ENCODE data around the gene CAST. TPM values are rescaled to one million over a fixed set of nuclear protein-coding genes. Genes with fewer than 3 reads are reported as not detected.
A peak's percentile ranks its signal among the peaks of the same experiment; 100 is the strongest.

CAST gene
- total RNA-seq, 1 experiment from 2014 or later = 395 TPM

DNA sequence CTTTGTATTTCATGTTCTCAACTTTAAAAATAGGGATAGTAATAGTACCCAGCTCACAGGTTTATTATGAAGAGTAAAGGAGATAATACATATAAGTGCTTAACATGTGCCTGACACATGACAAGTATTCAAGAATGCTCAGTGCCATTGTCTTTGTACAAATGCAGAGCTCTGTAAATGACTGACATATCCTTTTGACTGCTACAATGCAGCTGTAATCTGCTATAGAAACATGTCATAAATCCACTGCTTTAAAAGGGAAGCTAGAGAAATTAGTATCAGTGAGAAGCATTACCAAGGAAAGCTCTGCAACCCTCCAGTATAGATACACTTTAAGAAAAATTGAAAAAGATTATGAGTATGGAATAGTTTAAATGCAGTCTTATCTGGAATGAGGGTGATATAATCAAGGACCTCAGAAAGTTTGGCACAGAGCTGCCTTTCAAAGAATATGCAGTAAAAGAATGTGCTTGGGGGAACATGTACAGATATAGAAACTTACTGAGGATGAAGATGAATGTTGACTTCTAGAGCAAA lies 127.7 kb downstream of the CAST start:
- Mint-ChIP-seq H3K9me3 (ENCODE audit: low read depth, unreplicated experiment) (no peaks in the 10 kb centered on the region), H3K27me3 (ENCODE audit: unreplicated experiment) (no peaks in the 10 kb centered on the region), H3K4me1 (ENCODE audit: low read depth, unreplicated experiment) (peaks cover 9% of the 10 kb centered on the region), H3K27ac (ENCODE audit: unreplicated experiment) (no peak overlapping the region), H3K4me3 (ENCODE audit: low read depth, unreplicated experiment) (no peak overlapping the region), H3K36me3 (ENCODE audit: insufficient read depth, unreplicated experiment) (peaks cover 56% of the 10 kb centered on the region)
- CTCF ChIA-PET = interaction anchor here (0.7 kb wide), 1 partner anchor 188 kb away, joined by 3 read pairs; no protein-coding TSS in a partner anchor
- intact Hi-C loops (cut with micrococcal nuclease; ENCODE audit: unreplicated experiment) = no loop called here
- no peak for TF ChIP-seq CTCF (IDR thresholded peaks at IDR 0.05; ENCODE audit: unreplicated experiment)
- no peak for DNase-seq
- no TSS peak for BruUV-seq (replicated peaks)

DNA sequence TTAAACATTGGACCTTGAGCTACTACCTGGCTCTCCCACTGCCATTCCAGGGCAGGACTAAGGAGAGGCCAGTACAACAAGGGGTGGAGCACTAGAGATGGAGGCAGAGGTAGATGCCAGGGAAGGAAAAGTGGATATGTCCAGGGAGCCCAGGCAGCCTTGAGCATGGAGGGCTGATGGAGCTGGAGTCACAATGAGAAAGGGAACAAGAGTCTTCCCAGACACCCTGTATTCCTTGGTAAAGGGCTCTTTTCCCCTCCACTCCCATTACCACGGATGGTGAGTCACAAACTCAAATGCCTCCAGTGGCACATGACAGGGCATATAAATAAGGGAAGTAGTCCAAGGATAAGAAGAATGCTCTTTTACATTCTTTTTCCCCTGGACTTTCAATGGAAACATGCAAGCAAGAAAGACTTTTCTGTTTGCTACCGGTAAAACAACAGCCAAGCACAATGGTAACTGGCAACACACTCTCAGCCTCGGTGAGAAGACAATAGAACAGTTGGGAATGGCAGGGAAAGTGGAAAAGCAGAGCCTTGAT lies 128.9 kb downstream of the CAST start:
- Mint-ChIP-seq H3K4me1 (ENCODE audit: low read depth, unreplicated experiment) (peaks cover 9% of the 10 kb centered on the region), H3K27me3 (ENCODE audit: unreplicated experiment) (no peaks in the 10 kb centered on the region), H3K9me3 (ENCODE audit: low read depth, unreplicated experiment) (peaks cover 2% of the 10 kb centered on the region), H3K4me3 (ENCODE audit: low read depth, unreplicated experiment) (no peak overlapping the region), H3K36me3 (ENCODE audit: insufficient read depth, unreplicated experiment) (peaks cover 51% of the 10 kb centered on the region), H3K27ac (ENCODE audit: unreplicated experiment) (peak overlapping the region; percentile 42)
- DNase-seq = no peak
- CTCF ChIA-PET = no interaction called here
- BruUV-seq (replicated peaks) = no TSS peak
- intact Hi-C loops (cut with micrococcal nuclease; ENCODE audit: unreplicated experiment) = no loop called here
- TF ChIP-seq CTCF (IDR thresholded peaks at IDR 0.05; ENCODE audit: unreplicated experiment) = no peak

- no peak for DNase-seq
- H3K36me3 Mint-ChIP-seq (ENCODE audit: insufficient read depth, unreplicated experiment) = peaks cover 66% of the 10 kb centered on the region
These were observed 132.6 kb downstream of the CAST start for GRCh38 chr5:96794757-96795156.

GRCh38 chr5:96795626-96796025 lies 133.4 kb downstream of the CAST start:
- intact Hi-C loops (cut with micrococcal nuclease; ENCODE audit: unreplicated experiment) = no loop called here
- no peak for TF ChIP-seq CTCF (IDR thresholded peaks at IDR 0.05; ENCODE audit: unreplicated experiment)
- Mint-ChIP-seq H3K9me3 (ENCODE audit: low read depth, unreplicated experiment) (peaks cover 2% of the 10 kb centered on the region), H3K27ac (ENCODE audit: unreplicated experiment) (no peak overlapping the region), H3K4me1 (ENCODE audit: low read depth, unreplicated experiment) (peaks cover 9% of the 10 kb centered on the region), H3K27me3 (ENCODE audit: unreplicated experiment) (no peaks in the 10 kb centered on the region), H3K36me3 (ENCODE audit: insufficient read depth, unreplicated experiment) (peaks cover 63% of the 10 kb centered on the region), H3K4me3 (ENCODE audit: low read depth, unreplicated experiment) (no peak overlapping the region)
- CTCF ChIA-PET = no interaction called here
- DNase-seq = no peak
- BruUV-seq (replicated peaks) = no TSS peak

More at GRCh38 chr5:96794757-96795156, 132.6 kb downstream of the CAST start:
- H3K27ac Mint-ChIP-seq (ENCODE audit: unreplicated experiment) = no peak overlapping the region
- H3K9me3 Mint-ChIP-seq (ENCODE audit: low read depth, unreplicated experiment) = peaks cover 2% of the 10 kb centered on the region
- H3K27me3 Mint-ChIP-seq (ENCODE audit: unreplicated experiment) = no peaks in the 10 kb centered on the region
- intact Hi-C loops (cut with micrococcal nuclease; ENCODE audit: unreplicated experiment) = no loop called here
- no peak for TF ChIP-seq CTCF (IDR thresholded peaks at IDR 0.05; ENCODE audit: unreplicated experiment)
- peaks cover 9% of the 10 kb centered on the region for H3K4me1 Mint-ChIP-seq (ENCODE audit: low read depth, unreplicated experiment)
- CTCF ChIA-PET = no interaction called here
- no peak overlapping the region for H3K4me3 Mint-ChIP-seq (ENCODE audit: low read depth, unreplicated experiment)
- no TSS peak for BruUV-seq (replicated peaks)
